GM06990 (cell line): ENCODE results near the gene ZFYVE28.

ENCODE experiments used
- DNase-seq: peaks from one replicate; pipeline ENCODE4 v3.0.0-alpha.2; 2011; ENCODE audit not compliant: insufficient read length; ENCODE audit errors: extremely low read depth
- H3K27me3 ChIP-seq: replicated peaks from 2 replicates; pipeline ENCODE4 v1.6.0; 2011; ENCODE audit warnings: low read length; ENCODE audit not compliant: control insufficient read depth, insufficient read depth
- H3K36me3 ChIP-seq: 2 replicates; pipeline ENCODE4 v1.5.1; 2011; ENCODE audit warnings: low read length; ENCODE audit not compliant: control insufficient read depth, insufficient read depth
- H3K4me3 ChIP-seq: replicated peaks from 2 replicates; pipeline ENCODE4 v1.5.1; 2011; ENCODE audit warnings: low read depth, mild to moderate bottlenecking, control low read depth, low read length
- TF ChIP-seq, protein P1 (sequence below): IDR thresholded peaks from 2 replicates; pipeline ENCODE4 v1.5.1; 2011; ENCODE audit warnings: low read length, control low read depth, mild to moderate bottlenecking, inconsistent platforms; ENCODE audit not compliant: insufficient read depth, poor library complexity, severe bottlenecking

ZFYVE28 gene

DNA sequence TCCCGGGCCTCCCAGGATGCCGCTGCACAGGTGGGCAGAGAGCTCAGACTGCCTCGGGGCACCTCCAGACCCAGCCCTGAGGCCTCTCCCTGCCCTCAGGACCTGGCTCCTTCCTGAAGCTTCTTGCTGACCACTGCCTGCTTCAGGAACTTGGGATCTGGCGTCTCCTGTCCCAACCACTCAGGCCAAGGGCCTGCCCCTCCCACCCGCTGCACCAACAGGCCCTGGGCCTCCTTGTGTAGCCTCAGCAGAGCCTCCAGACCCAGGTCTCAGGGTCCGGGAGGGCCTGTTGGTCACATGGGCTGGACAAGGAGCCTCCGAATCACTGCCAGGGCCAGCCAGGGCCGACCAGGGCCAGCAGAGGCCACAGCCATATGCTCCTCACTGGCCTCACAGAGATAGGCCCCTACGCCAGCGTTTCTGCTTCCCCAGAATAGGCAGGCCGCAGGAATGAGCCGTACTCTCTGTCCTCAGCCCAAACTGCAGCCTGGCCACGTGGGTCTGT lies 159.4 kb downstream of the ZFYVE28 start:
- Histone ChIP-seq H3K36me3 (peaks cover 21% of the 10 kb centered on the region), H3K4me3 (no peak overlapping the region), H3K27me3 (no peaks in the 10 kb centered on the region)
- TF ChIP-seq, protein P1, sequence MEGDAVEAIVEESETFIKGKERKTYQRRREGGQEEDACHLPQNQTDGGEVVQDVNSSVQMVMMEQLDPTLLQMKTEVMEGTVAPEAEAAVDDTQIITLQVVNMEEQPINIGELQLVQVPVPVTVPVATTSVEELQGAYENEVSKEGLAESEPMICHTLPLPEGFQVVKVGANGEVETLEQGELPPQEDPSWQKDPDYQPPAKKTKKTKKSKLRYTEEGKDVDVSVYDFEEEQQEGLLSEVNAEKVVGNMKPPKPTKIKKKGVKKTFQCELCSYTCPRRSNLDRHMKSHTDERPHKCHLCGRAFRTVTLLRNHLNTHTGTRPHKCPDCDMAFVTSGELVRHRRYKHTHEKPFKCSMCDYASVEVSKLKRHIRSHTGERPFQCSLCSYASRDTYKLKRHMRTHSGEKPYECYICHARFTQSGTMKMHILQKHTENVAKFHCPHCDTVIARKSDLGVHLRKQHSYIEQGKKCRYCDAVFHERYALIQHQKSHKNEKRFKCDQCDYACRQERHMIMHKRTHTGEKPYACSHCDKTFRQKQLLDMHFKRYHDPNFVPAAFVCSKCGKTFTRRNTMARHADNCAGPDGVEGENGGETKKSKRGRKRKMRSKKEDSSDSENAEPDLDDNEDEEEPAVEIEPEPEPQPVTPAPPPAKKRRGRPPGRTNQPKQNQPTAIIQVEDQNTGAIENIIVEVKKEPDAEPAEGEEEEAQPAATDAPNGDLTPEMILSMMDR, result no peak
- DNase-seq, result no peak

DNA sequence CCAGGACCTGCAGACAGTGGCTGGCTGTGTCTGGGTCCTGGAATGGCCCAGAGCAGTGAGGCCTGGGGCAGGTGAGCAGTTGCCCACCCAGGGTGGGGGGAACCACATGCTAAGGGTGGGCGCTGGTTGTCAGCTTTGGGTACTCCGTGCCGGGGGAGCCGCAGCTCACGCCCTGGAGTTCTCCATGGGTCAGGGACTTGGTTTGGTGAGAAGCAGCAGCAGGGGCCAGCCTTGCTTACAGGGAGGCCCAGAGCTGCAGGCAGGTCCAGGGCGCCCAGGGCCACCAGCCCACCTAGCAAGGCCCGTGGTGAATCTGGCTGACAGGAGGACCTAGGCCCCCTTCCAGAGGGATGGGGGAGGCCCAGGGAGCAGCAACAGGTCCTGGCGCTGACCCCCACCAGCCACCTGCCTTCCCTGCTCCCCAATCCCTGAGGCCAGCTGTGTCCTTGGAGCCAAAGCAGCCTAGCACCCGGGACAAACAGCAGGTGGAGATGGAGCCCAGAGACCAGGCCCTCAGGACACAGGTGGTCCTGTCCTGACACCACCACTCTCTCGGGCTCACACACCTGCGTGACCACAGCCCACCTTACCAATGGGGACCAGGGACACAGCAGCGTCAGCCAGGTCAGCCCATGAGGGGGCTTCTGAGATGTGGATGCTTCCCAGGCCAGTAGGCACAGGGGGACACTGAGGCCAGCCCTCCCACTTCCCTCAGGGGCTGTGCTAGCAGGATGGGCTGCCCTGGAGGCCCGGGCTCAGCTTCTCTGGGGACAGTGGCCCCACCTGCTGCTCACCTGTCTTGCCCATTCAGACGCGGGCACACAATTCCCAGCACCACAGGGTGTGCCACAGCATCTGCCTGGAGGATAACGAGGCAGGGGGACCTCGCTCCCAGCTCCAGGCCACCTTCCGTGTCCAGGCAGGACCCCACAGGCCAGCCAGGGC lies 160.1 kb downstream of the ZFYVE28 start:
- peaks cover 21% of the 10 kb centered on the region for H3K36me3 ChIP-seq
- H3K27me3 ChIP-seq, result no peaks in the 10 kb centered on the region
- H3K4me3 ChIP-seq, result no peak overlapping the region
- peak; percentile 6 for DNase-seq
- TF ChIP-seq, protein P1, result no peak

DNA sequence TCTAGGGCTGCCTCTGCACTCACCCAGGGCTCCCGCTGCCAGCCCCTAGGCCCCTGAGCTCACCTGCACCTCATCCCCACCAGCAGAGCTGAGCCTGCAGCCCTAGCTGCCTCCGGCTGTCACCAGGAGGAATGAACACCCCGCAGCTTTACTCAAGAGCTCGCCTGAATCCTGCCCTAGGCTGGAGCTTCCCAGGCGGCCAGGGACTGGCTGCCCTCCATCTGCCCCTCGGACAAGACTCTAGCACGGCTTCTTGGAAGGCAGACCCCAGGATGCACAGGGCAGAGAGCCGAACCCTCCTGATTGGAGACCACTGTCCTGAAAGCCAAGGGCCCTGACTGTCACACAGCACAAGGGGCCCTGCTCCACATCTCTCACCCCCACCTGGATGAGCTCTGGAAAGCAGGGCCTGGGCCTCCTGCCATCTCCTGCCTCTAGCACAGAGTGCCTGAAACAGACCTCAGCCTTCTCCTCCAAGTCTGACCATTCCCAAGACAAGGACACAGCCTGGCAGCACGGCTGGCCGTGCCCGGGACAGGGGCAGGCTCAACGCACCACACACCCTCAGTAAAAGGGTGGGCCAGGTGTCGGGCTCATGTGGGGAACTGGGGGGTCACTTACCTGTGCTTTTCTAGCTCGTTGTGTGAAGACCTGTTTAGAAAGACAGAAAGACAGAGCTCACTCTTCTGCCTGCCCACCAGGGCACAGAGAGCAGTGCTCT lies 160.9 kb downstream of the ZFYVE28 start:
- Histone ChIP-seq H3K4me3 (no peak overlapping the region), H3K27me3 (no peaks in the 10 kb centered on the region), H3K36me3 (peaks cover 21% of the 10 kb centered on the region)
- TF ChIP-seq, protein P1, result no peak
- peak; percentile 9 for DNase-seq

DNA sequence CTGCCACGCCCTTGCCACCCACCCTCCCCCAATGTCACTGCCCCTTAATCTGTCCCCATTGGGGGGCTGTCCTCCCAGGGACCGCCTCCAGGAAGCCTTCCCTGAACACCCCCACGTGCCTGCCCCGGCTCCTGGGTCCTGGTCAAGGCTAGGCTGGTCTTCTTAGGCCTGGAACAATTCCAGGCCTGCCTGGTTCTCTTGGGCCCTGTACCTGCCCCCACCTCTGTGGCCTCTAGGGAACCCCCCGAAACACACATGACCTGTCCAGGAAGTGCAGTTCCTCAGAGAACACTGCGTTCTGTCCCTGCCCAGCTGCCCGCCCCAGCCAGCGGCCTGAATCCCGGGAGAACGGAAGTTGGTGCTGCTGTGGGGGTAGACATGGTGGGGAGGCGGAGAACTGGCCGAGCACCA lies 161.7 kb downstream of the ZFYVE28 start:
- H3K36me3 ChIP-seq, result peaks cover 26% of the 10 kb centered on the region
- no peaks in the 10 kb centered on the region for H3K27me3 ChIP-seq
- TF ChIP-seq, protein P1, result no peak
- H3K4me3 ChIP-seq, result no peak overlapping the region
- peak; percentile 7 for DNase-seq

DNA sequence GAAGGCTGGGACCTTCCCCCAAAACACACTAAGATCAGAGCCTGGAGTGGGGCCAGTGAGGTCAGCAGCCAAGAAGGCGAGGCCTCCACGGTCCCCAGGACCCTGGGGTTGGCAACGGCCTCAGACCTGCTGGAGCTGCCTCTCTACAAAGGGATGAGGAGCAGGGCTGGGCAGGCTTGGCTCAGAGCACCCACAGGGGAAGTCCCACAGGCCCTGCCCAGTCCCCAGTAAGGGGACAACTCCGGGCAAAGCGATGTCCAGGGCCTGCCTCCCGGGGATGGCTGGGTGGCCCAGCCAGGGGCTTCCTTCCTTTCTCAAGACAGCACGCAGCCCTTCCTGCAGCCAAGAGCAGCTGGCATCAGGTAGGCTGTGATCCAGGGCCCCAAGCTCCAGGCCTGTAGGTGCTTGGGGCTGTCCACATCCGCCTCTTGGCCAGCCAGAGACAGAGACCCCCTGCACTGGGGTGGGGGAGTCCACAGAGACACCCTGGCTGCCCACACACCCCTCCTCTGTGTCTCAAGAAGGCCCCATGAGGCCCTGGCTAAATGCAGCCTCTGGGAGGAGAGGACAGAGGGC lies 162.2 kb downstream of the ZFYVE28 start:
- Histone ChIP-seq H3K27me3 (no peaks in the 10 kb centered on the region), H3K36me3 (peaks cover 26% of the 10 kb centered on the region), H3K4me3 (no peak overlapping the region)
- TF ChIP-seq, protein P1, result no peak
- DNase-seq, result peak; percentile 6
